Measurements from ENCODE around the gene CPXM2.

DNA sequence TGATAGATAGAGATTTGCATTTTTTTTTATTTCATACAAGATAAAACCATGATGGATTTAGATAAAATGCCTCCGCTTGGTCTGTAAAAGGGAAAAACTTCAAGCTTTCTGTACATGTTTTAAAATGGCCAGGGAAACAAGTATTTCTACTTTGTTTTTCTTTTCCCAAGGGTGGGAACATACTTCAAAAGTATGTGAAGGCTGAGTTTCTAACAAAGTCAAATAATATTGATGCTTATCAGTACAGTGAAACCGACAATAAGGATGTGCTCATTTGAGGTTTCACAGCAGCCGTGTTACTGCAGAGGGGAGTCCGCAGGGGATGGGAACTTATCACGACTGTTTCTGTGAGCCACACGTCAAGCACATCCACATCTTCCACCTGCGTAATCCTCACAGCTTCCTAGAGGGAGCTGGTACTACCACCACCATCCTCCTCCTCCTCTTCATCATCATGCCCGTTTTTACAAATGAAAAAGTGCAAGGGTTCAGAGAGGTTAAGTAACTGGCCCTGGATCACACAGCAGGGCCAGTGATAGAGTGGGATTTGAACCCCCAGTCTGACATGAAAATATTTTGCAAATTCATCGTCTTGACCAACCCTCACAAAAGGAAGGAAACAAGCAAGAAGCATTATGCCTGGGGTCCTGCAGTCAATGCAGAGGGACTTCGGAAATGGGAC lies 131.1 kb downstream of the CPXM2 start:
- no peak for TF ChIP-seq YY1 (IDR thresholded peaks at IDR 0.05; ENCODE audit: low read depth)
- no peak for TF ChIP-seq TEAD4 (IDR thresholded peaks at IDR 0.05)
- TF ChIP-seq, protein P1, sequence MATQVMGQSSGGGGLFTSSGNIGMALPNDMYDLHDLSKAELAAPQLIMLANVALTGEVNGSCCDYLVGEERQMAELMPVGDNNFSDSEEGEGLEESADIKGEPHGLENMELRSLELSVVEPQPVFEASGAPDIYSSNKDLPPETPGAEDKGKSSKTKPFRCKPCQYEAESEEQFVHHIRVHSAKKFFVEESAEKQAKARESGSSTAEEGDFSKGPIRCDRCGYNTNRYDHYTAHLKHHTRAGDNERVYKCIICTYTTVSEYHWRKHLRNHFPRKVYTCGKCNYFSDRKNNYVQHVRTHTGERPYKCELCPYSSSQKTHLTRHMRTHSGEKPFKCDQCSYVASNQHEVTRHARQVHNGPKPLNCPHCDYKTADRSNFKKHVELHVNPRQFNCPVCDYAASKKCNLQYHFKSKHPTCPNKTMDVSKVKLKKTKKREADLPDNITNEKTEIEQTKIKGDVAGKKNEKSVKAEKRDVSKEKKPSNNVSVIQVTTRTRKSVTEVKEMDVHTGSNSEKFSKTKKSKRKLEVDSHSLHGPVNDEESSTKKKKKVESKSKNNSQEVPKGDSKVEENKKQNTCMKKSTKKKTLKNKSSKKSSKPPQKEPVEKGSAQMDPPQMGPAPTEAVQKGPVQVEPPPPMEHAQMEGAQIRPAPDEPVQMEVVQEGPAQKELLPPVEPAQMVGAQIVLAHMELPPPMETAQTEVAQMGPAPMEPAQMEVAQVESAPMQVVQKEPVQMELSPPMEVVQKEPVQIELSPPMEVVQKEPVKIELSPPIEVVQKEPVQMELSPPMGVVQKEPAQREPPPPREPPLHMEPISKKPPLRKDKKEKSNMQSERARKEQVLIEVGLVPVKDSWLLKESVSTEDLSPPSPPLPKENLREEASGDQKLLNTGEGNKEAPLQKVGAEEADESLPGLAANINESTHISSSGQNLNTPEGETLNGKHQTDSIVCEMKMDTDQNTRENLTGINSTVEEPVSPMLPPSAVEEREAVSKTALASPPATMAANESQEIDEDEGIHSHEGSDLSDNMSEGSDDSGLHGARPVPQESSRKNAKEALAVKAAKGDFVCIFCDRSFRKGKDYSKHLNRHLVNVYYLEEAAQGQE (IDR thresholded peaks at IDR 0.05; ENCODE audit: low read depth), result no peak
- TF ChIP-seq TAF1 (IDR thresholded peaks at IDR 0.05; ENCODE audit: low read depth), result no peak
- TF ChIP-seq EP300 (IDR thresholded peaks at IDR 0.05; ENCODE audit: borderline replicate concordance), result no peak
- TF ChIP-seq, protein P2, sequence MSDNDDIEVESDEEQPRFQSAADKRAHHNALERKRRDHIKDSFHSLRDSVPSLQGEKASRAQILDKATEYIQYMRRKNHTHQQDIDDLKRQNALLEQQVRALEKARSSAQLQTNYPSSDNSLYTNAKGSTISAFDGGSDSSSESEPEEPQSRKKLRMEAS (IDR thresholded peaks at IDR 0.05), result no peak
- TF ChIP-seq NFIC (IDR thresholded peaks at IDR 0.05), result no peak
- no peak for TF ChIP-seq CREB1 (IDR thresholded peaks at IDR 0.05; ENCODE audit: low read depth)
- TF ChIP-seq RAD21 (IDR thresholded peaks at IDR 0.05; ENCODE audit: low read depth), result no peak
- TF ChIP-seq CEBPB (IDR thresholded peaks at IDR 0.05), result no peak

Data from Ishikawa (cell line).